Ovary (tissue), 3 donors: ENCODE data around the gene NPAS3.

ENCODE experiments used
- CTCF ChIP-seq, 3 donors: fragments of 450-650 bp in 2 of 3; fragments of 200-600 bp in 1 of 3; IDR thresholded peaks; one replicate each; pipeline versions ENCODE4 v1.5.1 to v1.8.0; 2016 to 2022; ENCODE audit warnings: antibody characterized with exemption in 3 of 3, mild to moderate bottlenecking in 1 of 3
- POLR2A ChIP-seq: fragments of 450-650 bp; IDR thresholded peaks from one replicate; pipeline ENCODE4 v1.6.1; 2017; ENCODE audit warnings: antibody characterized with exemption, mild to moderate bottlenecking, moderate library complexity
- donor health status: DM: no; HTN: no; CAD: no.

GRCh38 chr14:33463731-33464130 is 525.1 kb downstream of the NPAS3 start:
- TF ChIP-seq CTCF (IDR thresholded peaks at IDR 0.05) (no peak), POLR2A (no peak)
